Fibroblast of lung (primary cell): ENCODE data around the gene TNFRSF21. TPM values are rescaled to one million over a fixed set of nuclear protein-coding genes. Genes with fewer than 3 reads are reported as not detected.

ENCODE experiments used
- DNase-seq, 2 donors: peaks; one replicate each; pipeline versions ENCODE4 v3.0.0 to v3.0.0-alpha.2; 2010; ENCODE audit warnings: low read depth in 2 of 2
- H2AFZ ChIP-seq: 2 replicates; pipeline ENCODE4 v1.5.1; 2012; ENCODE audit warnings: low read length, control low read depth, inconsistent platforms
- H3K27ac ChIP-seq: 2 replicates; pipeline ENCODE4 v1.5.1; 2011; ENCODE audit warnings: low read length, control low read depth; ENCODE audit not compliant: insufficient read depth
- H3K27me3 ChIP-seq: 2 replicates; pipeline ENCODE4 v1.5.1; 2011; ENCODE audit warnings: mild to moderate bottlenecking, low read length; ENCODE audit not compliant: control insufficient read depth, insufficient read depth
- H3K36me3 ChIP-seq: 2 replicates; pipeline ENCODE4 v1.5.1; 2011; ENCODE audit warnings: low read length; ENCODE audit not compliant: control insufficient read depth, insufficient read depth
- H3K4me1 ChIP-seq: 2 replicates; pipeline ENCODE4 v1.5.1; 2011; ENCODE audit warnings: low read length; ENCODE audit not compliant: control insufficient read depth, insufficient read depth; ENCODE audit errors: extremely low read depth
- H3K4me2 ChIP-seq: 2 replicates; pipeline ENCODE4 v1.5.1; 2011; ENCODE audit warnings: low read length, control low read depth; ENCODE audit not compliant: insufficient read depth; ENCODE audit errors: extremely low read depth
- H3K4me3 ChIP-seq, 4 experiments: fragments of 200-600 bp in 1 of 4; sonication (generic) in 1 of 4; replicated peaks in 1 of 4; 2 replicates each; pipeline ENCODE4 v1.5.1; 2011 to 2016; ENCODE audit warnings: low read length in 4 of 4, low read depth in 3 of 4, mild to moderate bottlenecking in 3 of 4, control low read depth in 2 of 4, inconsistent platforms in 1 of 4, mixed read lengths in 1 of 4; ENCODE audit not compliant: insufficient read depth in 1 of 4; ENCODE audit errors: control extremely low read depth in 1 of 4
- H3K79me2 ChIP-seq: 2 replicates; pipeline ENCODE4 v1.5.1; 2012; ENCODE audit warnings: mild to moderate bottlenecking, low read length, inconsistent platforms; ENCODE audit not compliant: control insufficient read depth, insufficient read depth
- H3K9ac ChIP-seq: 2 replicates; pipeline ENCODE4 v1.5.1; 2011; ENCODE audit warnings: mild to moderate bottlenecking, low read length, control low read depth; ENCODE audit not compliant: insufficient read depth
- H3K9me3 ChIP-seq: 2 replicates; pipeline ENCODE4 v1.5.1; 2012; ENCODE audit warnings: low read depth, low read length; ENCODE audit not compliant: control insufficient read depth, insufficient read depth
- H4K20me1 ChIP-seq: 2 replicates; pipeline ENCODE4 v1.5.1; 2011; ENCODE audit warnings: low read length; ENCODE audit not compliant: control insufficient read depth, insufficient read depth; ENCODE audit errors: extremely low read depth
- EZH2 ChIP-seq: IDR thresholded peaks from 2 replicates; pipeline ENCODE4 v1.5.1; 2012; ENCODE audit warnings: low read length, control low read depth, mild to moderate bottlenecking; ENCODE audit errors: missing control alignments
- polyA minus RNA-seq: library from RNA; depleted of rRNA, polyadenylated mRNA; stranded (reverse); fragments of >200 nt; gene quantifications from 2 replicates; pipeline ENCODE4 v1.2.3, GENCODE V29; 2011; ENCODE audit warnings: low replicate concordance
- polyA plus RNA-seq, 2 donors: library from polyadenylated mRNA; depleted of rRNA in 1 of 2; stranded (reverse) in 1 of 2; unstranded in 1 of 2; fragments of >200 nt; gene quantifications; 2 replicates each; pipeline ENCODE4 v1.2.1, GENCODE V29; 2011 to 2012; ENCODE audit warnings: missing spikeins in 1 of 2
- total RNA-seq: library from RNA; depleted of rRNA; stranded (reverse); fragments of >200 nt; gene quantifications from 2 replicates; pipeline ENCODE4 v1.2.1, GENCODE V29; 2014
- TF ChIP-seq, protein P1 (sequence below), 2 donors: IDR thresholded peaks in 1 of 2; conservative IDR thresholded peaks in 1 of 2; 1 replicate in 1 of 2; 2 replicates in 1 of 2; pipeline ENCODE4 v1.5.1; 2011 to 2012; ENCODE audit warnings: low read length in 2 of 2, control low read depth in 1 of 2, inconsistent platforms in 1 of 2, low read depth in 1 of 2, mild to moderate bottlenecking in 1 of 2

The TNFRSF21 gene, protein sequence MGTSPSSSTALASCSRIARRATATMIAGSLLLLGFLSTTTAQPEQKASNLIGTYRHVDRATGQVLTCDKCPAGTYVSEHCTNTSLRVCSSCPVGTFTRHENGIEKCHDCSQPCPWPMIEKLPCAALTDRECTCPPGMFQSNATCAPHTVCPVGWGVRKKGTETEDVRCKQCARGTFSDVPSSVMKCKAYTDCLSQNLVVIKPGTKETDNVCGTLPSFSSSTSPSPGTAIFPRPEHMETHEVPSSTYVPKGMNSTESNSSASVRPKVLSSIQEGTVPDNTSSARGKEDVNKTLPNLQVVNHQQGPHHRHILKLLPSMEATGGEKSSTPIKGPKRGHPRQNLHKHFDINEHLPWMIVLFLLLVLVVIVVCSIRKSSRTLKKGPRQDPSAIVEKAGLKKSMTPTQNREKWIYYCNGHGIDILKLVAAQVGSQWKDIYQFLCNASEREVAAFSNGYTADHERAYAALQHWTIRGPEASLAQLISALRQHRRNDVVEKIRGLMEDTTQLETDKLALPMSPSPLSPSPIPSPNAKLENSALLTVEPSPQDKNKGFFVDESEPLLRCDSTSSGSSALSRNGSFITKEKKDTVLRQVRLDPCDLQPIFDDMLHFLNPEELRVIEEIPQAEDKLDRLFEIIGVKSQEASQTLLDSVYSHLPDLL
- total RNA-seq: 4.8 and 12.6 TPM in 2 replicates
- polyA plus RNA-seq: 6.3 and 8.9 TPM in 2 replicates
- polyA plus RNA-seq (2012): 7.0 and 10.5 TPM in 2 replicates
- 4.5 and 11.5 TPM in 2 replicates for polyA minus RNA-seq

GRCh38 chr6:47309291-47310130, at the start of gene TNFRSF21:
Gene TNFRSF21, minus strand, starts transcription at chr6:47309905. Its CDS starts 394 bp downstream, at chr6:47309511.
- H3K4me2 ChIP-seq: peak within 1 kb of the TSS; percentile 89
- H3K79me2 ChIP-seq: no peaks in the 10 kb centered on the region
- no peak within 1 kb of the TSS for H3K27ac ChIP-seq
- no peaks in the 10 kb centered on the region for H4K20me1 ChIP-seq
- H3K27me3 ChIP-seq: peaks cover 2% of the 10 kb centered on the region
- H3K9ac ChIP-seq: peak within 1 kb of the TSS; percentile 35
- TF ChIP-seq, protein P1, sequence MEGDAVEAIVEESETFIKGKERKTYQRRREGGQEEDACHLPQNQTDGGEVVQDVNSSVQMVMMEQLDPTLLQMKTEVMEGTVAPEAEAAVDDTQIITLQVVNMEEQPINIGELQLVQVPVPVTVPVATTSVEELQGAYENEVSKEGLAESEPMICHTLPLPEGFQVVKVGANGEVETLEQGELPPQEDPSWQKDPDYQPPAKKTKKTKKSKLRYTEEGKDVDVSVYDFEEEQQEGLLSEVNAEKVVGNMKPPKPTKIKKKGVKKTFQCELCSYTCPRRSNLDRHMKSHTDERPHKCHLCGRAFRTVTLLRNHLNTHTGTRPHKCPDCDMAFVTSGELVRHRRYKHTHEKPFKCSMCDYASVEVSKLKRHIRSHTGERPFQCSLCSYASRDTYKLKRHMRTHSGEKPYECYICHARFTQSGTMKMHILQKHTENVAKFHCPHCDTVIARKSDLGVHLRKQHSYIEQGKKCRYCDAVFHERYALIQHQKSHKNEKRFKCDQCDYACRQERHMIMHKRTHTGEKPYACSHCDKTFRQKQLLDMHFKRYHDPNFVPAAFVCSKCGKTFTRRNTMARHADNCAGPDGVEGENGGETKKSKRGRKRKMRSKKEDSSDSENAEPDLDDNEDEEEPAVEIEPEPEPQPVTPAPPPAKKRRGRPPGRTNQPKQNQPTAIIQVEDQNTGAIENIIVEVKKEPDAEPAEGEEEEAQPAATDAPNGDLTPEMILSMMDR (conservative IDR thresholded peaks at IDR 0.05 in 1 of 2, IDR thresholded peaks at IDR 0.05 in 1 of 2; ENCODE audit: low read depth in 1 of 2, low read length in 2 of 2): peak; percentile 96 to 98
- TF ChIP-seq EZH2: peak; percentile 45
- no peaks in the 10 kb centered on the region for H3K4me1 ChIP-seq
- peak; percentile 87 to 89 for DNase-seq
- H3K9me3 ChIP-seq: no peaks in the 10 kb centered on the region
- no peaks in the 10 kb centered on the region for H3K36me3 ChIP-seq
- peak within 1 kb of the TSS; percentile 91 for H2AFZ ChIP-seq
- peak within 1 kb of the TSS; percentile 64 to 81 (median 73) for H3K4me3 ChIP-seq

DNA sequence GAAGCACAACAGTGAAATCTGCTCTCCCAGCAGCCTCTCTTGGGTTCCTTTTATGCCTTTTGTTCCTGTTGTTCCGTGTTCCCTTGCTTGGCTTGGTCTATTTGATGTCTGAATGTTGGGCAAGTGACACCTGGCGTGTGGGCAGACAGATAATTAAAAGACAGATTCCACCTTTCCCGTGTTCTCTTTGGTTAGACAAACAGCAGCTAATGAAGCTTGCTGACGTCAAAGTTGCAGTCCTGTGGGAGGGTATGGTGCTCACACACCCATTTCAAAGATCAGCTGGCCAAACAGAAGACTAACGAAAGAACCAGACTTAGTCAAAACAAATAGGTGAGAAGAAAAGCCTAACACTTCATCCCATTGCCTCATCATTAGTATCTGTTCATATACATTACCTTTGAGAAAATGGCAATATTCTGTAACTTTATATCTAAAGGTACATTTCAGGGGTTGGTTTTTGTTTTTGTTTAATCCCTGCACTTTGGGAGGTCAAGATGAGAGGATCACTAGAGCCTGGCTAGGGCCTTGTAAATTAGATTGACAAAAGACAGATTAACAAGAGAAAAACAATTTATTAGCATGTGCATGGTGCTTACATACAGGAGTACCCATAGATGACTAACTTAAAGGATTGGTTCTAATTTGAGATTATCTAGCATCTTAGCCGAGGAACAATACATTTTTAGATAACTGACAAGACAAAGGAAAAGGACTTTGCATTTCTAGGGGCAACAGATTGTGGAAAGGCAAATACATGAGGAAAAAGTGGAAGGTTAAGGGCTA, 48.9 kb upstream of the TNFRSF21 start:
- Histone ChIP-seq H3K36me3 (no peaks in the 10 kb centered on the region), H4K20me1 (no peaks in the 10 kb centered on the region), H3K9ac (no peak overlapping the region), H3K4me2 (no peak overlapping the region), H3K9me3 (no peaks in the 10 kb centered on the region), H3K4me3 (no peak overlapping the region), H3K27ac (no peak overlapping the region), H2AFZ (no peak overlapping the region), H3K27me3 (no peaks in the 10 kb centered on the region), H3K79me2 (no peaks in the 10 kb centered on the region), H3K4me1 (no peaks in the 10 kb centered on the region)
- TF ChIP-seq, protein P1 (conservative IDR thresholded peaks at IDR 0.05 in 1 of 2, IDR thresholded peaks at IDR 0.05 in 1 of 2; ENCODE audit: low read depth in 1 of 2, low read length in 2 of 2): no peak
- no peak for TF ChIP-seq EZH2
- DNase-seq: no peak
